HepG2 (cell line): Measurements from ENCODE around the gene BMP6. TPM values are rescaled to one million over a fixed set of nuclear protein-coding genes. Genes with fewer than 3 reads are reported as not detected.

Experiments used
- ATRX ChIP-seq: sonication (generic); formaldehyde crosslinking; IDR thresholded peaks from 2 replicates; pipeline ENCODE4 v1.4.0; 2020; ENCODE audit warnings: missing genetic modification reagents, borderline replicate concordance
- HNRNPL ChIP-seq: fragments of 200-400 bp; formaldehyde crosslinking; IDR thresholded peaks from 2 replicates; pipeline ENCODE4 v1.6.1; 2017; ENCODE audit warnings: mild to moderate bottlenecking, low read depth, low read length
- MLLT10 ChIP-seq: sonication (generic); formaldehyde crosslinking; IDR thresholded peaks from 2 replicates; pipeline ENCODE4 v1.4.0; 2020; ENCODE audit warnings: missing genetic modification reagents
- MTA3 ChIP-seq: sonication (generic); formaldehyde crosslinking; IDR thresholded peaks from 2 replicates; pipeline ENCODE4 v1.4.0; 2020; ENCODE audit warnings: missing genetic modification reagents
- NR2F1 ChIP-seq, 2 experiments: fragments of 450-650 bp in 1 of 2; formaldehyde crosslinking in 1 of 2; IDR thresholded peaks; 2 replicates each; pipeline versions ENCODE4 v1.5.0 to v1.6.1; 2016 to 2020; ENCODE audit warnings: mild to moderate bottlenecking in 1 of 2, missing compliant biosample characterization in 1 of 2, missing genetic modification reagents in 1 of 2, moderate library complexity in 1 of 2
- SP1 ChIP-seq, 2 experiments: fragments of 450-650 bp in 1 of 2; sonication (generic) in 1 of 2; formaldehyde crosslinking in 1 of 2; IDR thresholded peaks; 2 replicates each; pipeline versions ENCODE4 v1.4.0 to v1.6.1; 2016 to 2020; ENCODE audit warnings: missing genetic modification reagents in 1 of 2
- ZFP41 ChIP-seq: sonication (generic); formaldehyde crosslinking; IDR thresholded peaks from 2 replicates; pipeline ENCODE4 v1.4.0; 2020; ENCODE audit warnings: mild to moderate bottlenecking, missing genetic modification reagents, borderline replicate concordance
- ZNF557 ChIP-seq: sonication (generic); formaldehyde crosslinking; IDR thresholded peaks from 2 replicates; pipeline ENCODE4 v1.4.0; 2020; ENCODE audit warnings: missing genetic modification reagents
- ZNF761 ChIP-seq: sonication (generic); formaldehyde crosslinking; conservative IDR thresholded peaks from 2 replicates; pipeline ENCODE4 v1.4.0; 2020; ENCODE audit warnings: mild to moderate bottlenecking, missing genetic modification reagents
- ZNF839 ChIP-seq: sonication (generic); formaldehyde crosslinking; IDR thresholded peaks from 2 replicates; pipeline ENCODE4 v1.4.0; 2020; ENCODE audit warnings: missing genetic modification reagents, mild to moderate bottlenecking, borderline replicate concordance
- polyA plus RNA-seq, 8 experiments: library from polyadenylated mRNA; depleted of rRNA in 3 of 8; stranded (reverse) in 7 of 8; unstranded in 1 of 8; fragments of >200 nt; fragmentation: Illumina TruSeq in 4 of 8; extraction: Trizol in 4 of 8; gene quantifications; 2 replicates each; pipeline versions ENCODE4 v1.2.1 to v1.2.3, GENCODE V29; 2011 to 2016; ENCODE audit warnings: low read depth in 4 of 8, missing spikeins in 1 of 8, mixed read lengths in 1 of 8; ENCODE audit not compliant: insufficient read depth in 1 of 8
- total RNA-seq, 5 experiments: library from RNA; depleted of rRNA; stranded (reverse); fragments of >200 nt; fragmentation: Illumina TruSeq; extraction: Trizol; gene quantifications; 2 replicates each; pipeline ENCODE4 v1.2.3, GENCODE V29; 2016; ENCODE audit warnings: low read depth in 1 of 5
- TF ChIP-seq, protein P1 (sequence below): sonication (generic); formaldehyde crosslinking; IDR thresholded peaks from 2 replicates; pipeline ENCODE4 v1.8.1; 2022; ENCODE audit warnings: low read depth, mild to moderate bottlenecking, missing genetic modification reagents
- TF ChIP-seq, protein P2 (sequence below): sonication (generic); formaldehyde crosslinking; IDR thresholded peaks from 2 replicates; pipeline ENCODE4 v1.4.0; 2020; ENCODE audit warnings: missing genetic modification reagents
- TF ChIP-seq, protein P3 (sequence below): sonication (generic); formaldehyde crosslinking; IDR thresholded peaks from 2 replicates; pipeline ENCODE4 v1.8.0; 2023; ENCODE audit warnings: mild to moderate bottlenecking, missing genetic modification reagents
- TF ChIP-seq, protein P4 (sequence below): sonication (generic); formaldehyde crosslinking; IDR thresholded peaks from 2 replicates; pipeline ENCODE4 v1.4.0; 2020; ENCODE audit warnings: mild to moderate bottlenecking, missing genetic modification reagents, borderline replicate concordance

BMP6 gene
- total and polyA plus RNA-seq, 2 of the 13 experiments (the other 11 are each of a cell fraction or from before 2014, with no cell fraction given): 0.09 to 0.18 TPM

GRCh38 chr6:7910654-7911344 lies 184.9 kb downstream of the BMP6 start, which contains the start of gene TXNDC5 (continued):
- TF ChIP-seq, protein P1, sequence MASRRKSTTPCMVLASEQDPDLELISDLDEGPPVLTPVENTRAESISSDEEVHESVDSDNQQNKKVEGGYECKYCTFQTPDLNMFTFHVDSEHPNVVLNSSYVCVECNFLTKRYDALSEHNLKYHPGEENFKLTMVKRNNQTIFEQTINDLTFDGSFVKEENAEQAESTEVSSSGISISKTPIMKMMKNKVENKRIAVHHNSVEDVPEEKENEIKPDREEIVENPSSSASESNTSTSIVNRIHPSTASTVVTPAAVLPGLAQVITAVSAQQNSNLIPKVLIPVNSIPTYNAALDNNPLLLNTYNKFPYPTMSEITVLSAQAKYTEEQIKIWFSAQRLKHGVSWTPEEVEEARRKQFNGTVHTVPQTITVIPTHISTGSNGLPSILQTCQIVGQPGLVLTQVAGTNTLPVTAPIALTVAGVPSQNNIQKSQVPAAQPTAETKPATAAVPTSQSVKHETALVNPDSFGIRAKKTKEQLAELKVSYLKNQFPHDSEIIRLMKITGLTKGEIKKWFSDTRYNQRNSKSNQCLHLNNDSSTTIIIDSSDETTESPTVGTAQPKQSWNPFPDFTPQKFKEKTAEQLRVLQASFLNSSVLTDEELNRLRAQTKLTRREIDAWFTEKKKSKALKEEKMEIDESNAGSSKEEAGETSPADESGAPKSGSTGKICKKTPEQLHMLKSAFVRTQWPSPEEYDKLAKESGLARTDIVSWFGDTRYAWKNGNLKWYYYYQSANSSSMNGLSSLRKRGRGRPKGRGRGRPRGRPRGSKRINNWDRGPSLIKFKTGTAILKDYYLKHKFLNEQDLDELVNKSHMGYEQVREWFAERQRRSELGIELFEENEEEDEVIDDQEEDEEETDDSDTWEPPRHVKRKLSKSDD (CRISPR knock-in tag): no peak
- TF ChIP-seq, protein P2, sequence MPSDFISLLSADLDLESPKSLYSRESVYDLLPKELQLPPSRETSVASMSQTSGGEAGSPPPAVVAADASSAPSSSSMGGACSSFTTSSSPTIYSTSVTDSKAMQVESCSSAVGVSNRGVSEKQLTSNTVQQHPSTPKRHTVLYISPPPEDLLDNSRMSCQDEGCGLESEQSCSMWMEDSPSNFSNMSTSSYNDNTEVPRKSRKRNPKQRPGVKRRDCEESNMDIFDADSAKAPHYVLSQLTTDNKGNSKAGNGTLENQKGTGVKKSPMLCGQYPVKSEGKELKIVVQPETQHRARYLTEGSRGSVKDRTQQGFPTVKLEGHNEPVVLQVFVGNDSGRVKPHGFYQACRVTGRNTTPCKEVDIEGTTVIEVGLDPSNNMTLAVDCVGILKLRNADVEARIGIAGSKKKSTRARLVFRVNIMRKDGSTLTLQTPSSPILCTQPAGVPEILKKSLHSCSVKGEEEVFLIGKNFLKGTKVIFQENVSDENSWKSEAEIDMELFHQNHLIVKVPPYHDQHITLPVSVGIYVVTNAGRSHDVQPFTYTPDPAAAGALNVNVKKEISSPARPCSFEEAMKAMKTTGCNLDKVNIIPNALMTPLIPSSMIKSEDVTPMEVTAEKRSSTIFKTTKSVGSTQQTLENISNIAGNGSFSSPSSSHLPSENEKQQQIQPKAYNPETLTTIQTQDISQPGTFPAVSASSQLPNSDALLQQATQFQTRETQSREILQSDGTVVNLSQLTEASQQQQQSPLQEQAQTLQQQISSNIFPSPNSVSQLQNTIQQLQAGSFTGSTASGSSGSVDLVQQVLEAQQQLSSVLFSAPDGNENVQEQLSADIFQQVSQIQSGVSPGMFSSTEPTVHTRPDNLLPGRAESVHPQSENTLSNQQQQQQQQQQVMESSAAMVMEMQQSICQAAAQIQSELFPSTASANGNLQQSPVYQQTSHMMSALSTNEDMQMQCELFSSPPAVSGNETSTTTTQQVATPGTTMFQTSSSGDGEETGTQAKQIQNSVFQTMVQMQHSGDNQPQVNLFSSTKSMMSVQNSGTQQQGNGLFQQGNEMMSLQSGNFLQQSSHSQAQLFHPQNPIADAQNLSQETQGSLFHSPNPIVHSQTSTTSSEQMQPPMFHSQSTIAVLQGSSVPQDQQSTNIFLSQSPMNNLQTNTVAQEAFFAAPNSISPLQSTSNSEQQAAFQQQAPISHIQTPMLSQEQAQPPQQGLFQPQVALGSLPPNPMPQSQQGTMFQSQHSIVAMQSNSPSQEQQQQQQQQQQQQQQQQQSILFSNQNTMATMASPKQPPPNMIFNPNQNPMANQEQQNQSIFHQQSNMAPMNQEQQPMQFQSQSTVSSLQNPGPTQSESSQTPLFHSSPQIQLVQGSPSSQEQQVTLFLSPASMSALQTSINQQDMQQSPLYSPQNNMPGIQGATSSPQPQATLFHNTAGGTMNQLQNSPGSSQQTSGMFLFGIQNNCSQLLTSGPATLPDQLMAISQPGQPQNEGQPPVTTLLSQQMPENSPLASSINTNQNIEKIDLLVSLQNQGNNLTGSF (CRISPR knock-in tag): no peak; the same call in 1 of the 2 replicates
- TF ChIP-seq, protein P3, sequence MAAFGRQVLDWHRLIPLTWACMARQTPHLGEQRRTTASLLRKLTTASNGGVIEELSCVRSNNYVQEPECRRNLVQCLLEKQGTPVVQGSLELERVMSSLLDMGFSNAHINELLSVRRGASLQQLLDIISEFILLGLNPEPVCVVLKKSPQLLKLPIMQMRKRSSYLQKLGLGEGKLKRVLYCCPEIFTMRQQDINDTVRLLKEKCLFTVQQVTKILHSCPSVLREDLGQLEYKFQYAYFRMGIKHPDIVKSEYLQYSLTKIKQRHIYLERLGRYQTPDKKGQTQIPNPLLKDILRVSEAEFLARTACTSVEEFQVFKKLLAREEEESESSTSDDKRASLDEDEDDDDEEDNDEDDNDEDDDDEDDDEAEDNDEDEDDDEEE: no peak; the same call in 1 of the 2 replicates
- no peak for TF ChIP-seq ZNF839
- TF ChIP-seq MLLT10: no peak
- TF ChIP-seq ZNF557 (CRISPR knock-in tag): no peak
- TF ChIP-seq MTA3 (CRISPR knock-in tag): no peak
- TF ChIP-seq ATRX (CRISPR knock-in tag): no peak
- no peak for TF ChIP-seq SP1 (IDR thresholded peaks at IDR 0.05)
- TF ChIP-seq SP1 (CRISPR knock-in tag; IDR thresholded peaks at IDR 0.05): no peak
- no peak for TF ChIP-seq ZNF761 (CRISPR knock-in tag)
- no peak for TF ChIP-seq ZFP41 (CRISPR knock-in tag)
- TF ChIP-seq HNRNPL: no peak
- TF ChIP-seq, protein P4, sequence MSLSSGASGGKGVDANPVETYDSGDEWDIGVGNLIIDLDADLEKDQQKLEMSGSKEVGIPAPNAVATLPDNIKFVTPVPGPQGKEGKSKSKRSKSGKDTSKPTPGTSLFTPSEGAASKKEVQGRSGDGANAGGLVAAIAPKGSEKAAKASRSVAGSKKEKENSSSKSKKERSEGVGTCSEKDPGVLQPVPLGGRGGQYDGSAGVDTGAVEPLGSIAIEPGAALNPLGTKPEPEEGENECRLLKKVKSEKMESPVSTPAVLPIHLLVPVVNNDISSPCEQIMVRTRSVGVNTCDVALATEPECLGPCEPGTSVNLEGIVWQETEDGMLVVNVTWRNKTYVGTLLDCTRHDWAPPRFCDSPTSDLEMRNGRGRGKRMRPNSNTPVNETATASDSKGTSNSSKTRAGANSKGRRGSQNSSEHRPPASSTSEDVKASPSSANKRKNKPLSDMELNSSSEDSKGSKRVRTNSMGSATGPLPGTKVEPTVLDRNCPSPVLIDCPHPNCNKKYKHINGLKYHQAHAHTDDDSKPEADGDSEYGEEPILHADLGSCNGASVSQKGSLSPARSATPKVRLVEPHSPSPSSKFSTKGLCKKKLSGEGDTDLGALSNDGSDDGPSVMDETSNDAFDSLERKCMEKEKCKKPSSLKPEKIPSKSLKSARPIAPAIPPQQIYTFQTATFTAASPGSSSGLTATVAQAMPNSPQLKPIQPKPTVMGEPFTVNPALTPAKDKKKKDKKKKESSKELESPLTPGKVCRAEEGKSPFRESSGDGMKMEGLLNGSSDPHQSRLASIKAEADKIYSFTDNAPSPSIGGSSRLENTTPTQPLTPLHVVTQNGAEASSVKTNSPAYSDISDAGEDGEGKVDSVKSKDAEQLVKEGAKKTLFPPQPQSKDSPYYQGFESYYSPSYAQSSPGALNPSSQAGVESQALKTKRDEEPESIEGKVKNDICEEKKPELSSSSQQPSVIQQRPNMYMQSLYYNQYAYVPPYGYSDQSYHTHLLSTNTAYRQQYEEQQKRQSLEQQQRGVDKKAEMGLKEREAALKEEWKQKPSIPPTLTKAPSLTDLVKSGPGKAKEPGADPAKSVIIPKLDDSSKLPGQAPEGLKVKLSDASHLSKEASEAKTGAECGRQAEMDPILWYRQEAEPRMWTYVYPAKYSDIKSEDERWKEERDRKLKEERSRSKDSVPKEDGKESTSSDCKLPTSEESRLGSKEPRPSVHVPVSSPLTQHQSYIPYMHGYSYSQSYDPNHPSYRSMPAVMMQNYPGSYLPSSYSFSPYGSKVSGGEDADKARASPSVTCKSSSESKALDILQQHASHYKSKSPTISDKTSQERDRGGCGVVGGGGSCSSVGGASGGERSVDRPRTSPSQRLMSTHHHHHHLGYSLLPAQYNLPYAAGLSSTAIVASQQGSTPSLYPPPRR: peak; percentile 7; the same call in 1 of the 2 replicates
- TF ChIP-seq NR2F1 (CRISPR knock-in tag; IDR thresholded peaks at IDR 0.05): no peak
